Epithelial cell of proximal tubule (primary cell): ENCODE measurements around the gene ENOSF1. TPM values are rescaled to one million over a fixed set of nuclear protein-coding genes. Genes with fewer than 3 reads are reported as not detected.

Source experiments
- DNase-seq: peaks from one replicate; pipeline ENCODE4 v3.0.0-alpha.2; 2011; ENCODE audit warnings: low read depth
- H3K4me3 ChIP-seq: 2 replicates; pipeline ENCODE4 v1.5.1; 2011; ENCODE audit warnings: low read depth, mild to moderate bottlenecking, low read length
- total RNA-seq: library from RNA; depleted of rRNA; stranded (reverse); fragments of >200 nt; gene quantifications from 2 replicates; pipeline ENCODE4 v1.2.3, GENCODE V29; 2015
- TF ChIP-seq, protein P1 (sequence below): conservative IDR thresholded peaks from 2 replicates; pipeline ENCODE4 v1.5.1; 2012; ENCODE audit warnings: low read depth, mild to moderate bottlenecking, low read length

The ENOSF1 gene
- total RNA-seq, 1 donor from 2014 or later: 28.0 TPM

DNA sequence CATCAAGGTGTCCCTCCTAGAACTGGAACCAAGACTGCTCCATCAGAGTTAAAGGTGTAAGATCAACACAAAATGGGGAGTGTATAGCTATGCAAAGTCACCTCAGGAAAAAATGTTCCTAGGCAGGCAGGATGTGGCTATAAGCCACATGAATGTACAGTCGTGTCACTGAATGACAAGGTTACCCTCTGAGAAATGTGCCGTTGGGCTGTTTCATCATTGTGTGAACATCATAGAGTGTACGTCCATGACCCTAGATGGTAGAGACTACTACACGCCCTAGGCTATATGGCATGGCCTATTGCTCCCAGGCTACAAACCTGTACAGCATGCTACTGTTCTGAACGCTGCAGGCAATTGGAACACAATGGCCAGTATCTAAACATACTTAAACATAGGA is 30.4 kb downstream of the ENOSF1 start:
- TF ChIP-seq, protein P1, sequence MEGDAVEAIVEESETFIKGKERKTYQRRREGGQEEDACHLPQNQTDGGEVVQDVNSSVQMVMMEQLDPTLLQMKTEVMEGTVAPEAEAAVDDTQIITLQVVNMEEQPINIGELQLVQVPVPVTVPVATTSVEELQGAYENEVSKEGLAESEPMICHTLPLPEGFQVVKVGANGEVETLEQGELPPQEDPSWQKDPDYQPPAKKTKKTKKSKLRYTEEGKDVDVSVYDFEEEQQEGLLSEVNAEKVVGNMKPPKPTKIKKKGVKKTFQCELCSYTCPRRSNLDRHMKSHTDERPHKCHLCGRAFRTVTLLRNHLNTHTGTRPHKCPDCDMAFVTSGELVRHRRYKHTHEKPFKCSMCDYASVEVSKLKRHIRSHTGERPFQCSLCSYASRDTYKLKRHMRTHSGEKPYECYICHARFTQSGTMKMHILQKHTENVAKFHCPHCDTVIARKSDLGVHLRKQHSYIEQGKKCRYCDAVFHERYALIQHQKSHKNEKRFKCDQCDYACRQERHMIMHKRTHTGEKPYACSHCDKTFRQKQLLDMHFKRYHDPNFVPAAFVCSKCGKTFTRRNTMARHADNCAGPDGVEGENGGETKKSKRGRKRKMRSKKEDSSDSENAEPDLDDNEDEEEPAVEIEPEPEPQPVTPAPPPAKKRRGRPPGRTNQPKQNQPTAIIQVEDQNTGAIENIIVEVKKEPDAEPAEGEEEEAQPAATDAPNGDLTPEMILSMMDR: no peak

DNA sequence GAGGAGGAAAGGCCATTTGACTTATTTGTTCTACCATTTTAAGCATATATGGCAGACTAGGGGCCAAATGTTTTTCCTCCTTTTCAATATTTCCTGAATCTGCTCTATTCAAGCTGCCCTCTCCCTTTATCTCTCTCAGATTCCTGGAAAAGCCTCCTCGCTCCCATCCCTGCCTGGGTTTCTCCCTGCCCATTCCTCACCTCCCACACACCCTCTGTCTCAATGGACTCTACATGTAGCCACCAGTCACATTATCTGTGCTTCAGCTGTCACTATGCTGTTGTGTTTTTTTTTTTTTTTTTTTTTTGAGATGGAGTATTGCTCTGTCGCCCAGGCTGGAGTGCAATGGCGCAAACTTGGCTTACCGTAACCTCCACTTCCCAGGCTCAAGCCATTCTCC is 32.0 kb downstream of the ENOSF1 start:
- no peak for DNase-seq
- no peak overlapping the region for H3K4me3 ChIP-seq
- TF ChIP-seq, protein P1: no peak

More for the DNA sequence above, 30.4 kb downstream of the ENOSF1 start:
- no peak overlapping the region for H3K4me3 ChIP-seq
- DNase-seq: no peak

DNA sequence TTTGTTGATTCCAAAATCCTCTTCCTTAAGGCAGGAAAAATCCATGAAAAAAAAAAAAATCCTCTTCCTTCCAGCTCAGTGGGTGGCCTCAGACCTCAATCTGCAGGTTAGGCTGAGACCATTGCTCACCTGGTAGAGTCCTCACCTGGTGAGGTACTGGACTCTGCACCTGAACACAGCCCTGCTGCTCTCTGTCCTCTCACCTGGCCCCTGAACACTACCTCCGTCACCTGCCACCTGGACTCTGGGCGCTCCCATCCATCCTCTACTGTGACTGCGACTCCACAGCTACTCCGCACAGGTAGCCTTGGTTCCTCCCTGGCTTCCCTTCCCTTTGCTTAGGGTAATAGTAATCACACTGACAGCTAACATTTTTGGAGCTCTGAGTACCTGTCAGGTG is 32.9 kb downstream of the ENOSF1 start:
- no peak overlapping the region for H3K4me3 ChIP-seq
- DNase-seq: no peak
- TF ChIP-seq, protein P1: no peak

DNA sequence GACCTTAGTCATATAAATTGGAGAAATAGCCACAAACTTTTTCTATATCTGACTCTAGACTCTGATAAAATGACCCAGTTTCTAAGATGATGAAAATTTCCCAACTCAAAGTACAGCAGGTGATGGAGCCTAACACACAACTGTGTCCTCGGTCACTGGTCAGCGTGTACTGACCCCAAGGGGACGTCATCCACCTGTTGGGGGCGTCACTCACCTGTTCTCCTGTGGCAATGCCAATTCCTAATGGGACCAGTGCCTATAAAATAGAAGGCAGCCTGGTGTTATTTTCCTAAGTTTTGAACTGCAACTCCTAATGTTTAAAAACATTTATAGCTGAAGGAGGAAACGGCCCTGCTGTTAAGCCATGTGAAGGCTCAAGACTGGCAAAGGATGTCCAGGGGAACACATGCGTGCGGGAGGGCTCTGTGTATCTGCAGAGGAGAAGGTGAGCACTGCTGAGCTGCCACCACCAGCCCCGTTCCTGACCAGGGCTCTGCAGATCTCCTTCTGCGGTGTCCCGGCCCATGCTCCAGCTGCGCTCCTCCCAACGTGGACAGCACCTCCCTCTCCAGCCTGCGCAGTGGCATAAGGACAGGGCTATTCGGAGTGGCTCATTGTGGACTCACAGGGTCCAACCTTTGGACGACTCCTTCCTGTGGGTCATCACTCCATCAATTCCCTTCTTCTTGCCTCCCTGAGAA is 33.8 kb downstream of the ENOSF1 start:
- no peak overlapping the region for H3K4me3 ChIP-seq

DNA sequence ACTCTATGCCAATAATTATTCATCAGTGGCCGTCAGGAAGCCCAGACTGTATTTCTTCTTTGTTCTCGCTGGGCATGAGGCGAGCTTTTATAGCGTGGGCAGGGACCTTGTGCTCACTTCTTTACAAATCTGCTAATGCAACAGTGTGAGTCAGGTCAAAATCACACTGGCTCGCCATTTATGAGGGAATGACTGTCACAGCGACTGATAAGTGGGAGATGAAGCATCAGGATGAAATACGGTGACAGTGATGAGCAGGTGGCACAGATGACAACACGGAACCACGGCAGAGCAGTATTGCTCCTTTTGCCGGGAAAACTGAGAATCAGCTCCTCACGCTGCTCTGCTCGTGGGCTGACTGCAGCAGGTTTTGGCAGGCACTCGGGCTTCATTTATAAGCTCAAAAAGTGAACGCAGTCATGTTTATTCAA is 34.5 kb downstream of the ENOSF1 start:
- H3K4me3 ChIP-seq: no peak overlapping the region
- TF ChIP-seq, protein P1: no peak
- DNase-seq: no peak

More for the DNA sequence above, 33.8 kb downstream of the ENOSF1 start:
- TF ChIP-seq, protein P1: no peak
- DNase-seq: no peak

DNA sequence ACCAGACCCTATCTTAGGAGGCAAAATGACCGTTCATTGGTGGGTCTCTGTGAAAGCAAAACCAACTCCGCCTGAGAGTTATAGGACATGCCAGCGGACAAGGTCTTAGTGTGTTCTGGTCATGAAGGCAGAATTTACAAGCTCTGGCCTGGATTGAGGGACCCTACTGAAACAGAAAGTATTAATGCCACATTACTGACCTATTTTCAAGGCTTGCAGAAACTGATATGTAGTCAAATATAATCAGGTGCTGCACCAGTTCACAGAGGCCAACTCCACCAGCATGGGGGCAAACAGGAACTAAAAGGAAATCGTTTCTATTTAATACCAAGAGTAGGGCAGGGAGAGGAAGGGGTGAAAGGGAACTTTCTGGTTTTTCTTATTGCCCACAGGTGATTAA is 35.3 kb downstream of the ENOSF1 start:
- no peak for DNase-seq
- H3K4me3 ChIP-seq: no peak overlapping the region
- TF ChIP-seq, protein P1: no peak

DNA sequence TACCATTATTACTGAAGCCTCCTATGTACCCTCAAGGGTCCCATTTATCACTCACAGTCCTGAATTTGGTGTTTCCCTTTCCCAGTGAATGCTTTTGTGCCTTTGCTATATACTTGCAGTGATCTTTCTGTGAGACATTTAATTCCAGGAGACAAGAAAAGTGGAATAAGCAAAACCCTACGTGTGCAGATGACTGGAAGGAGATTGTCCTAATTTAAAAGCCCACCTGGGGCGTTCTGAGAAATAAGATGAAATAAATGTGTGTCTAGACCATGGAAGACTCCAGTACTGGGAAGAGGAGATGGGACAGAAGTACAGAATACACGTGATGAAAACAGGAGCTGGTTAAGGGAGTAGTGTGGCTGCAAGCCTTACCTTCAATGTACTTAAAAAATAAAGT is 35.7 kb downstream of the ENOSF1 start:
- H3K4me3 ChIP-seq: no peak overlapping the region
- TF ChIP-seq, protein P1: no peak

More for the DNA sequence above, 35.7 kb downstream of the ENOSF1 start:
- DNase-seq: no peak
